GM18858 (cell line): ENCODE measurements around the gene CCDC28B.

ENCODE experiments used
- ATAC-seq: cut with Tn5 transposase; IDR thresholded peaks from one replicate; pipeline ENCODE4 v1.9.1; 2021; ENCODE audit not compliant: unreplicated experiment

The CCDC28B gene

GRCh38 chr1:32220746-32221580 lies 20.6 kb downstream of the CCDC28B start:
- ATAC-seq = no peak

DNA sequence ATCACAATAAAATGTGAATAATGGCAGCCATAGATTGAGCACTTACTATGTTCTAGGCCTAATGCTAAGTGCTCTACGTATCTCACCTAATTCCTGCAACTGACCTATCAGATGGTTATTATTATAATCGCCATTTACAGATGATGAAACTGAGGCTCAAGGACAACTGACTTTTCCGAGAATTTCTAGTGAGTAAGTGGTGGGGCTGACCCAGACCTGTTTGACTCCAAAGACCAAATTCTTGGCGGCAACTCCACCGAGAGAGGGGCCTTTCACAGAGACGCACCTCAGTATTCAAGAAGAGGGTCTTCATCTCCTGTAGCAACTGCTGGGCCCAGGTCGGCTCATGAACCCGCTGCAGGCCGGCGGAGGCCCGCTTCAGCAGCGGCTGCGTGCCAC lies 21.2 kb downstream of the CCDC28B start:
- ATAC-seq = no peak

DNA sequence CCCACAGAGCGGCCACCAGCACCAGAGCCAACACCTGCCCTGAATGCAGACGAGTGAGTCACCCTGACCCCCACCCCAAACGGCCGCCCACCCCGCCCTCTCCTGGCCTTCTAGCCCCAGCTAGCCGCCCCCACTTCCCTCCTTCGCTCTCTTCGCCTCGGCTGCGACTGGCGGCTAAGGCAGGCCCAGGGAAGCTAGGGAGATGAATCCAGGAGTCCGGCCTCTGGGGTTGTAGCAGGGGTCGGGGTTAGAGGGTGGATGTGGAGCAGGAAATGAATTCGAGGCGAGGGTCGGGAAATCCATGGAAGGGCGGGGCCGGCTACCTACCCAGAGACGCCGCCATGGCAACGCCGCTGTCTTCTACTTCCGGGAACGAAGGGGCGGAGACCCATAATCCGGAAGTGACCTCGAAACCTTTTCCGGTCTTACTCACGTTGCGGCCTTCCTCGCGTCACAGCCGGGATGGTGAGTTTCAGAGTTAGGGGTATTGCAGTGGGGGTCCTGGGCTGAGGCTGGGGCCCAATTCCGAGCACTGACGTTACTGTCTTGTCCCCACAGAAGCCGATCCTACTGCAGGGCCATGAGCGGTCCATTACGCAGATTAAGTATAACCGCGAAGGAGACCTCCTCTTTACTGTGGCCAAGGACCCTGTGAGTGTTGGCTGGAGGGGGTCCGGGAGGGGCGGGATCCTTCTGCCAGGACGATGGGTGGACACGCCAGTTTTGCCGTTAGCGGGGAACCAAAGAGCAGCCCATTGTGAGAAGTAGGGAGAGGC lies 21.8 kb downstream of the CCDC28B start, which contains the start of the genes EIF3I and TMEM234:
TSS of gene EIF3I (plus strand) at position 428 of the 776 bp plus-strand sequence. CDS start at position 463, 35 bp downstream.
TSS of gene TMEM234 (minus strand) at position 374 of the 776 bp plus-strand sequence. CDS start at position 343, 31 bp downstream.
- no peak for ATAC-seq

DNA sequence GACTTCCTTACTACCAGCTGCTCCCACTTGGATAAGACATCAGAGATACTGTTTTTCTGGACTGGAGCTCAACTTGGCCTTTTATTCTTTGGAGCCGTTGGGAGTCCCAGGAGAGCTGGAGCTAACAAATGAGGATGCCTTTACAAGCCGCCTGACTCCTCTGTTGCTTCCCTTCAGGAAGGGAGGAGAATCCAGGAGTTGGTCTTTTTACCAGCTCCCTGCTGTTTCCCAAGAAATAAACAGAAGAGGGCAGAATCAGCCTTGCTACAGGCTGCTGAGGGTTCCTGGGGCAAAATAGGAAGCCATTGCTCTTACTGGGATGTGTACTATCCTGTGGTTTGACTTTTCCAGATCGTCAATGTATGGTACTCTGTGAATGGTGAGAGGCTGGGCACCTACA lies 23.3 kb downstream of the CCDC28B start:
- no peak for ATAC-seq

DNA sequence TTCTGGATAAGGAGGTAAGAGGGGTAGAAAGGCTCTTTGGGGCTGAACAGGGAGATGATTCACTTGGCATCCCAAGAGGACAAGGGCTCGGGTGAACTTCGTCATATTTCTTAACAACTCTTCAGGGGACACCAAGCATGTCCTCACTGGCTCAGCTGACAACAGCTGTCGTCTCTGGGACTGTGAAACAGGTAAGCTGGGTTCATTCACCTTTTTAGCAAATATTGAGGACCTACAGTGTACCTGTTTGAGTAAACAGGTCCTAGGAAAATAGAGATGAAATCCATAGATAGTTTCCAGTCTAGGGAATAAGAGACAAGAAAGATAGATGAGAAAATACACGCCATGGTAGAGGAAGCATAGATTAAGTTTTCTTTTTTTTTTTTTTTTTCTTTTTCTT lies 23.9 kb downstream of the CCDC28B start:
- no peak for ATAC-seq

- no peak for ATAC-seq
Measured at GRCh38 chr1:32228771-32229170, 28.4 kb downstream of the CCDC28B start.

GRCh38 chr1:32231843-32232432 lies 31.5 kb downstream of the CCDC28B start:
- ATAC-seq = no peak

GRCh38 chr1:32232558-32233304 lies 32.3 kb downstream of the CCDC28B start:
- no peak for ATAC-seq

GRCh38 chr1:32234792-32235191 lies 34.4 kb downstream of the CCDC28B start:
- ATAC-seq = no peak

- ATAC-seq = no peak
Measured at GRCh38 chr1:32239337-32239736, 38.9 kb downstream of the CCDC28B start.

- no peak for ATAC-seq
Measured at GRCh38 chr1:32239790-32240139, 39.4 kb downstream of the CCDC28B start.

DNA sequence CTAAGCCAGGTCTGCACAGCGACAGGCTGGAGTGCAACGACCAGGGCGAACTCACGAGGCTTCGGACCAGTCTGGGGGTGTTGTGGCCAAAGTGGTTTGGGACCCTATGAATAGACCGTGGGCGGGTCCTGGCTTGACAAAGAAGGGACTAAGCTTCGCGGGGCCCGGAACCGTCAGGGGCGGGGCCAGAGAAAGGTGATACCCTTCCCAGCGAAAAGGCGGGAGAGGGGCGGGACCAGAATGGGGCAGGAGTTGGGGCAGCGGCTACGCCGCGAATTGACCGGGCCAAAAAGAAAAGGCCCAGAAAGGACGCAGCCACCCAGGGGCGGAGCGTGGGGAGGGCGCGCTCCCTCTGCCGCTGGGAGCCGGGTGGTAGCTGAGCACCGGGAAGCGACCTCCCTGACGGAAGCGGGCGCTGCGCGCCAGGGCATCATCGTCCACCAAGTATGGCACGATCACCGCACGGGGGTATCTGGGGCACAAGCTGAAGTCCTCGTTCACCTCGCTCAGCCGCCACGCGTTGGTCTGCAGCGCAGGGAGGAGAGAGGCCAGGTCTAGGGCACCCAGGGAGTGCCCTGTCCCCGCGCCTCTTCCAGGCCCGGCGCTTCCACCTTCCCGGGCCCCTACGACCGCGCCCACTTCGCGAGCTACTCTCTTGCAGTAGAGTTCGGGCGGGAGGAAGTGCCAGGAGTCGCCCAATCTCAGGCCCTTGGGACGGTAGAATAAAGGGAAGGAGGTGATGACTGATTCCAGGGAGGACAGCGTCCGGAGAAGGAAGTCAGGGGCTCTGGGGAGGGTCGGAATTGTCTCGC lies 40.0 kb downstream of the CCDC28B start:
- no peak for ATAC-seq

DNA sequence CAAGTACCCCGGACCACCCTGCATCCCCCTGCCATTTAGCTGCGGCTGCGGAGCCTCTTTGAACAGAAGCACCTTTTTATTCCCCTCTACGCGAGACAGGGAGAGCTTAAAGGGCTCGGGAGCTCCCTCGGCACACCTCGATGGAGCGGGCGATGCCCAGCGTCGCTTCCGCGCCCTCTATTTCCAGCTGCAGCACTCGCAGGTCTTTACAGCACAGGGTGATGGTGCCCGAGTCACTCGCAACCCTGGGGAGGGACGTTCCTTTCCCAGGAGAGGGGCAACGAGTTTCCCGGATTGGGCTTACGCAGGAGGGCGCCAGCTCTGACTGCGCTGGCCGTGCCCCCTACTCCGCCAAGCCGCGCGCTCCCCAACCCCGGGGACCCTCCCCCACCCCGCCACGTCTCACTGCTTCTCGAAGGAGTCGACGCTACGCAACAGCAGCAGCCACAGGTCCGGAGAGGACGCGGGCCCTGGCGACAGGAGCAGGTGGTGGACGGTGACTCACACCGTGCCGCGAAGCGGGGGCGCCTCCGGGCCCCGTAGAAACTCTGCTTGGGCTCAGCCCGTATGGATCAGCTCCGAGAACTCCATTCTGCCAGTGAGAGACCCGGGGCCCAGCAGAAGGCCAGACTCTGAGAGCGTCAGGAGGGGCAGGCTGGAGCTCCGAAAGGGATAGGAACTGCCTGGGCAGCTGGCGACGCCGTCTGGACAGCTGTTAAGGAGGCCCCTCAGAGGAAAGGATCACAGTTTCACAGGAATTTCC lies 40.8 kb downstream of the CCDC28B start:
- ATAC-seq = no peak

DNA sequence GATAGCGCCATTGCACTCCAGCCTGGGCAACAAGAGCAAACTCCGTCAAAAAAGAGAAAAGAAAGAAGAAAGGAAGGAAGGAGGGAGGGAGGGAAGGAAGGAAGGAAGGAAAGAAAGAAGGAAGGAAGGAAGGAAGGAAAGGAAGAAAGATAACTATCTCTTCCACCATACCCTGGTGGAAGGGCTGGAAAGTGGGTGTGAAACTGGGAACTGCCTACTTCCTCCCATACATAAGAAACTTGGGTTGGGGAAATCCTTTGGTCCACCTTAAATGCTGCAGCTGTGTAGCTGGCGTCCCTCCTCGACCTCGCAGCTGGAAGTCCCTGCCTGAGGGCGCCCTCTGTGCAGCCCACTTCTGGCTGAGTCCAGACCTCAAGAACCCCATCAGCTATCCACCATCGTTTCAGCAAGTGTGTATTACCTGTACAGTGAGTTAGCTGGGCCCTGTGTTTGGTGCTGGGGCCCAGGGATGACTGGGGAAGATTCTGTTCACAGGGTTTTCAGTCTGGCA lies 42.0 kb downstream of the CCDC28B start:
- no peak for ATAC-seq

DNA sequence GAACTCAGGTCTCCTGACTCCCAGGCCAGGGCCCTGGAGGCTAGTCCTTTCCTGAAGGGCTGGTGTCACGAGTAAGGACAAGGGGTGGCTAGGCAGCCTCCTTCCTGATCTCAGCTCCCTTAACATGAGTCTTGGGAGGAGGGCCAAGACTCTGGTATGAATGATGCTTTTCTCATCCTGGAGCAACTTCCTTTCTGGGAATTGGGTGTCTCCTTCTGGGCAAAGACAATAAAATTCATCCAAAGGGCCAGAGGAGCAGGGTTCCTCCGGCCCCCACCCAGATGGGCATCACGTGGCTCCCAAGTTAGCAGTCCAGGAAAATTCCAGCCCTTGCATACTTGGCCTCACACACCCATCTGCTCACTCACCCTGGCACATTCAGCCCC lies 46.5 kb downstream of the CCDC28B start, which contains the start of gene FAM167B:
TSS of gene FAM167B (plus strand) at position 335 of the 386 bp plus-strand sequence. CDS start 200 bp downstream, outside the sequence.
- no peak for ATAC-seq

GRCh38 chr1:32247452-32247851 lies 47.1 kb downstream of the CCDC28B start:
- no peak for ATAC-seq

GRCh38 chr1:32247983-32248889 lies 47.8 kb downstream of the CCDC28B start:
- no peak for ATAC-seq
